Tibial artery (tissue), 4 donors: ENCODE measurements around the gene EDN2.

Experiments
- DNase-seq, 2 donors: peaks; one replicate each; pipeline ENCODE4 v3.0.0-alpha.2; 2019
- H3K27ac ChIP-seq, 2 donors: fragments of 200-600 bp; sonication (generic) in 1 of 2; 1 replicate in 1 of 2; 2 replicates in 1 of 2; pipeline ENCODE4 v1.5.1; 2018 to 2019; ENCODE audit warnings: mild to moderate bottlenecking in 1 of 2
- H3K27me3 ChIP-seq, 2 donors: fragments of 200-600 bp; sonication (generic) in 1 of 2; one replicate each; pipeline versions ENCODE4 v1.5.1 to v1.6.0; 2016 to 2019
- H3K36me3 ChIP-seq, 3 donors: fragments of 200-600 bp; sonication (generic) in 2 of 3; one replicate each; pipeline ENCODE4 v1.5.1; 2016 to 2019; ENCODE audit warnings: mild to moderate bottlenecking in 2 of 3
- H3K4me1 ChIP-seq, 4 donors: fragments of 200-600 bp; sonication (generic) in 2 of 4; 1 replicate in 3 of 4; 2 replicates in 1 of 4; pipeline ENCODE4 v1.5.1; 2016 to 2019
- H3K4me3 ChIP-seq, 2 donors: fragments of 200-600 bp; sonication (generic) in 1 of 2; 1 replicate in 1 of 2; 2 replicates in 1 of 2; pipeline ENCODE4 v1.5.1; 2018 to 2019; ENCODE audit warnings: mild to moderate bottlenecking in 2 of 2
- H3K9me3 ChIP-seq, 3 donors: fragments of 200-600 bp; sonication (generic) in 1 of 3; one replicate each; pipeline ENCODE4 v1.5.1; 2016 to 2019
- intact Hi-C: fragments of 100-400 bp; cut with DNase I; formaldehyde crosslinking; loops from one replicate; pipeline ENCODE4 v1.15.0; 2023; ENCODE audit warnings: low total_unique reads
- TF ChIP-seq, protein P1 (sequence below), 2 experiments: fragments of 200-600 bp in 1 of 2; fragments of 450-650 bp in 1 of 2; IDR thresholded peaks; one replicate each; pipeline ENCODE4 v1.5.1; 2017 to 2019; ENCODE audit warnings: antibody characterized with exemption in 2 of 2, mild to moderate bottlenecking in 1 of 2, moderate library complexity in 1 of 2

EDN2 gene

GRCh38 chr1:41467673-41468072 is 16.8 kb downstream of the EDN2 start:
- no peaks in the 10 kb centered on the region for H3K36me3 ChIP-seq
- TF ChIP-seq, protein P1, sequence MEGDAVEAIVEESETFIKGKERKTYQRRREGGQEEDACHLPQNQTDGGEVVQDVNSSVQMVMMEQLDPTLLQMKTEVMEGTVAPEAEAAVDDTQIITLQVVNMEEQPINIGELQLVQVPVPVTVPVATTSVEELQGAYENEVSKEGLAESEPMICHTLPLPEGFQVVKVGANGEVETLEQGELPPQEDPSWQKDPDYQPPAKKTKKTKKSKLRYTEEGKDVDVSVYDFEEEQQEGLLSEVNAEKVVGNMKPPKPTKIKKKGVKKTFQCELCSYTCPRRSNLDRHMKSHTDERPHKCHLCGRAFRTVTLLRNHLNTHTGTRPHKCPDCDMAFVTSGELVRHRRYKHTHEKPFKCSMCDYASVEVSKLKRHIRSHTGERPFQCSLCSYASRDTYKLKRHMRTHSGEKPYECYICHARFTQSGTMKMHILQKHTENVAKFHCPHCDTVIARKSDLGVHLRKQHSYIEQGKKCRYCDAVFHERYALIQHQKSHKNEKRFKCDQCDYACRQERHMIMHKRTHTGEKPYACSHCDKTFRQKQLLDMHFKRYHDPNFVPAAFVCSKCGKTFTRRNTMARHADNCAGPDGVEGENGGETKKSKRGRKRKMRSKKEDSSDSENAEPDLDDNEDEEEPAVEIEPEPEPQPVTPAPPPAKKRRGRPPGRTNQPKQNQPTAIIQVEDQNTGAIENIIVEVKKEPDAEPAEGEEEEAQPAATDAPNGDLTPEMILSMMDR (IDR thresholded peaks at IDR 0.05) = no peak
- intact Hi-C loops = no loop called here
- H3K4me3 ChIP-seq = no peak overlapping the region
- DNase-seq = no peak
- H3K4me1 ChIP-seq = no peaks in the 10 kb centered on the region
- H3K9me3 ChIP-seq = no peaks in the 10 kb centered on the region
- no peak overlapping the region for H3K27ac ChIP-seq
- H3K27me3 ChIP-seq = peaks cover 0 to 3% of the 10 kb centered on the region in 2 donors

DNA sequence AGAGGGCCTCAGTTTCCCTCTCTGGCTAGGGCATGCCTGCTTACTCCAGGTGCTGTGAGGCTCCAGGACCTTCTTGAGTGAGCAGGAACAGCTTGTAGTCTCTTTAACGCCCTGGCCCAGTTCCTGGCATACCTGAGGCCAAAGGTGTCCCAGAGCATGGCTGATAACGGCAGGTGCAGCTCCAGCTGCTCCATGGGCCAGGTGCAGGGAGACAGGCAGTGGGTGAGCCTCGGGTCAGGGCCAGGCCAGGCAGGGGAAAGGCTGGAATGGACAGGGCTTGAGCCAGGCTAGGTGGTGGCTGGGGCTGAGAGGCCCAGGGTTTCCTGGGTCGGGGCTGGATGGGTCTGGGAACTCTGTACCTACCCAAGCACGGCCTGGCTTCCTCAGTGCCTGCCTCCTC is 18.3 kb downstream of the EDN2 start:
- H3K27me3 ChIP-seq = peaks cover 0 to 3% of the 10 kb centered on the region in 2 donors
- intact Hi-C loops = no loop called here
- no peak overlapping the region for H3K27ac ChIP-seq
- peaks cover 0 to 3% (median 0%) of the 10 kb centered on the region in 4 donors for H3K4me1 ChIP-seq
- no peak overlapping the region for H3K4me3 ChIP-seq
- no peaks in the 10 kb centered on the region for H3K9me3 ChIP-seq
- H3K36me3 ChIP-seq = no peaks in the 10 kb centered on the region
- TF ChIP-seq, protein P1 (IDR thresholded peaks at IDR 0.05) = no peak
- DNase-seq = no peak

- Histone ChIP-seq H3K27ac (no peak overlapping the region), H3K4me3 (no peak overlapping the region), H3K4me1 (peaks cover 0 to 3% (median 0%) of the 10 kb centered on the region in 4 donors), H3K36me3 (no peaks in the 10 kb centered on the region), H3K27me3 (peaks cover 0 to 3% of the 10 kb centered on the region in 2 donors), H3K9me3 (no peaks in the 10 kb centered on the region)
- TF ChIP-seq, protein P1 (IDR thresholded peaks at IDR 0.05) = no peak
- intact Hi-C loops = no loop called here
- DNase-seq = no peak
Observed at GRCh38 chr1:41465741-41466140, 18.7 kb downstream of the EDN2 start.

DNA sequence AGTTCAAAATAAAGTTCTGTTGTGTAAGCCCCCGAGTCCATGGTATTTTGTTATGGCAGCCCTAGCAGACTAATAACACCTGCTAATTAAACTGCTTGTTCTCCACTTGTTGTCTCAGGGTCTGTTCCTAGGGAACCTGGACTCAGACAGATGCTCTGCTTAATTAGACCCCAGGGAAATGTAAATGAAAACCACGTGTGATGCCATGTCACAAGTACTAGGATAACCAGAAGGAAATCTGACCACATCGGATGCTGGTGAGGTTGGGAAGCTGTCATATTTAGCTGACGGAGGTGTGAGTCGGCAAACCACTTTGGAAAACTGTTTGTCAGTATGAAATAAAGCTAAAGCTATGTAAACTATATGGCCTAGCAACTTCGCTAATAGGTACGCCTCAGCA is 19.6 kb downstream of the EDN2 start:
- TF ChIP-seq, protein P1 (IDR thresholded peaks at IDR 0.05) = no peak
- no peaks in the 10 kb centered on the region for H3K36me3 ChIP-seq
- no peaks in the 10 kb centered on the region for H3K9me3 ChIP-seq
- H3K27me3 ChIP-seq = peaks cover 0 to 3% of the 10 kb centered on the region in 2 donors
- no peak overlapping the region for H3K27ac ChIP-seq
- intact Hi-C loops = no loop called here
- no peak overlapping the region for H3K4me3 ChIP-seq
- no peak for DNase-seq
- H3K4me1 ChIP-seq = peaks cover 0 to 3% (median 0%) of the 10 kb centered on the region in 4 donors

DNA sequence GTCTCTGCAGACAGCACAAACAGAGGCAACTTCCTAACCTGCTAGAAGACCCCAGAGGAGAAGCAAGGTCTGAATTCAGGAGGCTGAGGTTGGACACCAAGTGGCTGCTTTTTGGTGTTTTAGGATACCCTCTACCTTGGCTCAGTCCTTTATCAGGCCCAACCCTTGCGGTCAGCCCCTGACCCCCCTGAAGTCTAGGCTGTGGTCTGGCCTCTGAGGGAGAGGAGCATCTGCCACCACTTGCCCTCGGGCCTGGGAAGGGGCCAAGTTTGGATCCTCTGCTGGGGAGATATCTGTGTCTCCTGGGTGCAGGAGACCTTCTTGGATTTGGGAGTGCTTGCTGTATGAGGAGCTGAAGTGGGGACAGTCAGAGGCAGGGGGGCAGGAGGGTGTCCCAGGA is 21.0 kb downstream of the EDN2 start:
- no peak overlapping the region for H3K4me3 ChIP-seq
- peaks cover 0 to 3% (median 0%) of the 10 kb centered on the region in 4 donors for H3K4me1 ChIP-seq
- peaks cover 0 to 3% of the 10 kb centered on the region in 2 donors for H3K27me3 ChIP-seq
- H3K9me3 ChIP-seq = no peaks in the 10 kb centered on the region
- no peak for DNase-seq
- no peak overlapping the region for H3K27ac ChIP-seq
- H3K36me3 ChIP-seq = no peaks in the 10 kb centered on the region
- intact Hi-C loops = no loop called here
- TF ChIP-seq, protein P1 (IDR thresholded peaks at IDR 0.05) = no peak

DNA sequence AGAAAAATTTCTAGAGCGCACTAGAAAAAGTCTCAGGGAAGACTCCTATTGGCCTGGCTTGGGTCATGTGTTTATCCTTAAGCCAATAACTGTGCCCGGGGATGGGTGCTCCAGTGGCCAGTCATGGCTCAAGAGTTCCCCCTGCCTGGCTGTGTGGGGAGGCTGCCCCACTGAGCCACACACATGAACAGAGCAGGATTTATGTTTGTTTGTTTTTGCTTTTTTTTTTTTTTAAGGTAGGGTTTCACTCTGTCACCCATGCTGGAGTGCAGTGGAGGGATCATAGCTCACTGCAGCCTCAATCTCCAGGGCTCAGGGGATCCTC is 21.8 kb downstream of the EDN2 start:
- Histone ChIP-seq H3K27me3 (peaks cover 0 to 3% of the 10 kb centered on the region in 2 donors), H3K4me3 (no peak overlapping the region), H3K4me1 (peaks cover 0 to 6% (median 0%) of the 10 kb centered on the region in 4 donors), H3K9me3 (no peaks in the 10 kb centered on the region), H3K36me3 (no peaks in the 10 kb centered on the region), H3K27ac (no peak overlapping the region)
- intact Hi-C loops = no loop called here
- TF ChIP-seq, protein P1 (IDR thresholded peaks at IDR 0.05) = no peak
- no peak for DNase-seq
